GM18868 (cell line): ENCODE results near the gene EIF5A2.
"Not testable (repeated sequence)": the region's sequence is repeated elsewhere in the genome, so short reads cannot be mapped to it uniquely, and the experiment has no call there.

Source experiments
- ATAC-seq: cut with Tn5 transposase; IDR thresholded peaks from one replicate; pipeline ENCODE4 v1.9.1; 2021; ENCODE audit warnings: mild to moderate bottlenecking, moderate library complexity; ENCODE audit not compliant: unreplicated experiment

EIF5A2 gene

GRCh38 chr3:170908235-170909116 is at the start of gene EIF5A2:
EIF5A2 (minus strand) TSS chr3:170908637; CDS start chr3:170907806, 831 bp downstream.
- peak; percentile 90 for ATAC-seq

GRCh38 chr3:170956647-170957046 is 48.2 kb upstream of the EIF5A2 start:
- no peak for ATAC-seq

- no peak for ATAC-seq
These were observed 45.3 kb upstream of the EIF5A2 start for GRCh38 chr3:170953736-170954135.

GRCh38 chr3:170953229-170953628 is 44.8 kb upstream of the EIF5A2 start:
- ATAC-seq: no peak

GRCh38 chr3:170949211-170949610 is 40.8 kb upstream of the EIF5A2 start:
- ATAC-seq: no peak

GRCh38 chr3:170947018-170947769 is 38.8 kb upstream of the EIF5A2 start:
- no peak for ATAC-seq

- no peak for ATAC-seq
These were observed 33.6 kb upstream of the EIF5A2 start for GRCh38 chr3:170942011-170942410.

GRCh38 chr3:170941551-170941950 is 33.1 kb upstream of the EIF5A2 start:
- ATAC-seq: no peak

DNA sequence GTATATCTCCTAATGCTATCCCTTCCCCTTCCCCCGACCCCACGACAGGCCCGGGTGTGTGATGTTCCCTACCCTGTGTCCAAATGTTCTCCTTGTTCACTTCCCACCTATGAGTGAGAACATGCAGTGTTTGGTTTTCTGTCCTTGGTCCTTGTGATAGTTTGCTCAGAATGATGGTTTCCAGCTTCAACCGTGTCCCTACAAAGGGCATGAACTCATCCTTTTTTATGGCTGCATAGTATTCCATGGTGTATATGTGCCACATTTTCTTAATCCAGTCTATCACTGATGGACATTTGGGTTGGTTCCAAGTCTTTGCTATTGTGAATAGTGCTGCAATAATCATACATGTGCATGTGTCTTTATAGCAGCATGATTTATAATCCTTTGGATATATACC is 24.6 kb upstream of the EIF5A2 start:
- not testable (repeated sequence) for ATAC-seq

DNA sequence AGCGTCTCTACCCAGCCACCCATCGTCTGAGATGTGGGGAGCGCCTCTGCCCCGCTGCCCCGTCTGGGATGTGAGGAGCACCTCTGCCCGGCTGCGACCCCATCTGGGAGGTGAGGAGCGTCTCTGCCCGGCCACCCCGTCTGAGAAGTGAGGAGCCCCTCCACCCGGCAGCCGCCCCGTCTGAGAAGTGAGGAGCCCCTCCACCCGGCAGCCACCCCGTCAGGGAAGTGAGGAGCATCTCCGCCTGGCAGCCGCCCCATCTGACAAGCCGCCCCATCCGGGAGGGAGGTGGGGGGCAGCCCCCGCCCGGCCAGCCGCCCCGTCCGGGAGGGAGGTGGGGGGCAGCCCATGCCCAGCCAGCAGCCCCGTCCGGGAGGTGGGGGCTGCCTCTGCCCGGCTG is 15.1 kb upstream of the EIF5A2 start:
- not testable (repeated sequence) for ATAC-seq

DNA sequence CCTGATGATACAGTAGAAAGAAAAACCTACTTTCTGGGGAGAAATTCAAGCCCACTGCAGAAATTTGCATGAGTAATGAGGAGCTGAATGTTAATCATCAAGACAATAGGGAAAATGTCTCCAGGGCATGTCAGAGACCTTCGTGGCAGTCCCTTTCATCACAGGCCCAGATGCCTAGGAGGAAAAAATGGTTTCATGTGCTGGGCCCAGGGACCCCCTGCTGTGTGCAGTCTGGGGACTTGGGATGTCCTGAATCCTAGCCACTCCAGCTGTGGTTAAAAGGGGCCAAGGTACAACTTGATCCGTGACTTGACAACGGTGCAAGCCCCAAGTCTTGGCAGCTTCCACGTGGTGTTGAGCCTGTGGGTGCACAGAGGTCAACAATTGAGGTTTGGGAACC is 10.3 kb upstream of the EIF5A2 start:
- ATAC-seq: no peak

- no peak for ATAC-seq
These were observed 6.3 kb upstream of the EIF5A2 start for GRCh38 chr3:170914690-170915089.

- ATAC-seq: no peak
These were observed 5.8 kb upstream of the EIF5A2 start for GRCh38 chr3:170914212-170914611.

- no peak for ATAC-seq
These were observed 2.6 kb upstream of the EIF5A2 start for GRCh38 chr3:170911051-170911450.

- ATAC-seq: no peak
These were observed 2.1 kb upstream of the EIF5A2 start for GRCh38 chr3:170910542-170910941.

DNA sequence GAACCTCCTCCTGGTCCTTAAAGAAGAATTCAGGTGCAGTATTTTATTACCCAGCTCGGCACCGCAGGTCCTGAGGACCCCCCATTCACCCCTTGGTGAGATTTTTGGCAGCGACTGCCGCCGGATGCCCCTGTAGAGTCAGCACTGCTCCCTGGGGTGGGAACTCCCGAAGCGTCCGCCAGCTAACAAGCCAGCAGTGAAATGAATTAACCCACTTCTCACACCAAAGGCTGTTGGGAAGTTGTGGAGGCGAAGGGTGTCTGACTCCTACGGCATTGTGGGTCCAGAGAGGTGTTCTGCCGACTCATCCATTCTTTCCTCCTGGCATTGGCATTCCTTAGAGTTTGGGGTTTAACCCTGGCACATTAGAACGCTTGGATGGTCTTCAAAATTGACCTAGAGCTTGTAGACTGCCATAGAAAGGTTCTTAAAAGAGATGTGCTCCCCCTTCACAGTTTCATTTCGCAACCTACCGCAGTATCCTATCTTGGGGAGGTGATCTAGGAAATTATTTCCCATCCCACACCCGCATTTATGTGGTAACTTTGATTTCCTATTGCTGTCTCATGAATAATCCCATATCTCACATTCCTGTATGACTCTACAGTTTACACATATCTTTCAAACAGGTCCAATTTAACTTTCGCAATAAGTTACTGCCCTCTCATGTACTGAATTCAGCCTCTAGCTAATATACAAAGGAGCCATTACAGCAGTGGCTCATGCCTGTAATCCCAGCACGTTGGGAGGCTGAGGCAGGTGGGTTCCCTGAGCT is 879 bp upstream of the EIF5A2 start:
- ATAC-seq: no peak

GRCh38 chr3:170907637-170908234 is 701 bp downstream of the EIF5A2 start:
- peak; percentile 11 for ATAC-seq

DNA sequence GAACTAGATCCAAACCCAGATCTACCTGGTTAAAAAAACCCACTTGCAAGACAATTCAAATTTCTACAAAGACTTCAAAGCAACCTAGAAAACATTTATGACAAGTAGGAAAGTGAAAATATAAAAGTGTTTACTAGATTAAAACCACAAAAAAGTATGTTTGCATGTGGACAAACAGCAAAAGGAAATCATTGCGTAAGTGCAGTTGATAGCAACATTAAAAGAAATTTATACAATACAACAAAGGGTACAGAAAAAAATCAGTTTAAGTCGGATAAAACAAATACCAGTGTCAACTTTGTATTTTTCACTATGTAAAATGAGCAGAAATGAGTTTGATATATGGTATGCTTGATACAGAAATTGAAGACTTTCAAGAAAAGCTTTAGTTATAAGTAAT is 2.6 kb downstream of the EIF5A2 start:
- no peak for ATAC-seq

- ATAC-seq: no peak
These were observed 5.3 kb downstream of the EIF5A2 start for GRCh38 chr3:170903123-170903522.

DNA sequence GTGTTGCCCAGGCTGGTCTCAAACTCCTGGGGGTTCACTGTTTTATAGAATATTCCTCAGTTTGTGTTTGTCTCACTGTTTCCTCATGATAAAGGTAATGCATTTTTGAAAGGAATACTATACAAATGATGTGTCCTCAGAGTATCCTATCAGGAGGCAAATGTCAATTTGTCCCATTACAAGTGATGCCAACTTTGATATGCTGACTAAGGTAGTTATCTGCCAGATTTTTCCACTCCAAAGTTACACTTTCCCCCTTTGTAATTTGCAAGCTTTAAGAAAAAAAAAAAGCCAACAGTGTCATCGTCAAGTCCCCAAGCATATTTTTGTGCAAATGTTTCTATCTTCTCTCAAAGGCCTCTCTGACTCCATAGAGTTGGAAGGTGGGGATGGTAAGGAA is 9.0 kb downstream of the EIF5A2 start:
- ATAC-seq: no peak

GRCh38 chr3:170897978-170898377 is 10.5 kb downstream of the EIF5A2 start:
- no peak for ATAC-seq
